Lung microvascular endothelial cell (primary cell): ENCODE data around the gene LOXHD1. TPM values are rescaled to one million over a fixed set of nuclear protein-coding genes. Genes with fewer than 3 reads are reported as not detected.

Experiments used
- DNase-seq, 2 donors: peaks; one replicate each; pipeline versions ENCODE4 v3.0.0 to v3.0.0-alpha.2; 2010; ENCODE audit warnings: low read depth in 2 of 2
- total RNA-seq: library from RNA; depleted of rRNA; stranded (reverse); fragments of >200 nt; gene quantifications from 2 replicates; pipeline ENCODE4 v1.2.1, GENCODE V29; 2014

LOXHD1 gene
- total RNA-seq, 1 donor from 2014 or later: not detected

GRCh38 chr18:46672062-46672970 lies 15.3 kb upstream of the LOXHD1 start:
- DNase-seq: peak; percentile 16 to 30

DNA sequence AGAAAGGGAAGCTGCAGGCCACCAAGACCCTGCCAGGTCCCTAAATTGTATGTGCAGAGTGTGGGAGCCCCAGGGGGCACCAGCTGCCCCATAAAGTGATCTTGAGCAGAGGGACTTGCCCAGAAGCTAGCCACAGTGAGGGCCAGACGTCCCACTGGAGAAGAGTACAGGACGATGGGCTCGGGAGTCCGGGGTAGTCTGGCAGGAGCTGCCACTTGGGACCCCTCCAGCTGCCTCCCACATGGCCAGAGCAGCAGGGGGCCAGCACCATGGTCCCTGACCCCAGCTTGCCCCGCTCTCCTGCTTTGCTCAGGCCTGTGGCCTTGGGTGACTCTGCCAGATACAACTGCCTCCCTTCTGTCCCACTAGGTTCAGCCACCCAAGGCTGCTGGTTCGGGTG lies 11.7 kb upstream of the LOXHD1 start:
- no peak for DNase-seq

- no peak for DNase-seq
These were observed 11.1 kb upstream of the LOXHD1 start for GRCh38 chr18:46668135-46668534.

DNA sequence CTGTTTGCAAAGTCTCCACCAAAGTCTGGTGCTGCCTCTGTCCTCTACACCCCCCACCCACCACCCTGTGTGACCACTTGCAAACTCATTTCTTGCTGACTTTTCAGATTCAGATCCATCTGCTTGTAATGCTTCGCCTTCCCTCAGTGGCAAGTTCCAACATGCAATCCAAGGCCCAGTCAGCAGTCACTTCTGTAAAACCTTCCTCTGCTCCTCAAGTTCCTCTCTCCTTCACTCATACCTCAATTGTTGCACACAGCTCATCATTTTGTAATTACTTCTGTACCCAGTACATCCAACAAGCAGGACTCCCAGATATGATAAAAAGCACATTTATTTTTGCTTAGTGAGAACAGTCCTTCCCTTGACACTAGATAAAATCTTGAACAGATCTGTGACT lies 6.5 kb upstream of the LOXHD1 start:
- DNase-seq: no peak

DNA sequence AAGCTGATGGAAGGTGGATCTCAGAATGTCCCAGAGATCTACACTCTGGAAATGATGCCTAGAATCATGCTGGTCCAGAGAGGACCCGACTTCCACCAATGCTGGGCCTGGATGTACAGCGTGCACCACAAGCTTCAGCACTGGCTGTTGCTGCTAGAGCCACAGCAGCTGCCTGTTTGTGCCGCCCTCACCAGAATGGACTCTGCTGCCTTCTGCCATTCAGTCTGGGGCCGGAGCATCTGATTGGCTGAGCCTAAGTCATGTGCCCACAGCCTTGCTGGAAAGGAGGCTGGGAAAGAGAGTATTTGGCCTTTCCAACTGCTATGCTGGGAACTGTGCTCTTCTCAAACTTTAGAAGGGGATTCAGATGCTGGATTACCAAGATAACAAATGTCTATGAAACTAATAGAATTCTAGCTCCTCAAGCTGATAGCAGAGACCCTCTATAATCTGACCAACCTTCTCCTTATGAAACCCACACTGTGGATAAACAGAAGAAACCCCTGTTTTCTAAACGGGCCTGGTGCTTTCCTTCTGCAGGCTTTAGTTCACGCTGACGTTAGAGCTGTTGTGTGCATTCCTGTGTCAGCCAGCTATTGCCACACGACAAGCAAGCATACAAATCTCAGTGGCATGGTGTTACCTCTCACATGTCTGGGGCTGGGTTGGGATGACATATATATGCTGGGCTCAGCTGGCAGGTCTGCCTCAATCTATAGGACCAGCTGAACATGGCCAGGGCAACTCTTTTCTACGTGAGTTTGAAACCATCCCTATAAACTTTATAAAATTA lies 4.1 kb upstream of the LOXHD1 start:
- peak; percentile 34 to 56 for DNase-seq

DNA sequence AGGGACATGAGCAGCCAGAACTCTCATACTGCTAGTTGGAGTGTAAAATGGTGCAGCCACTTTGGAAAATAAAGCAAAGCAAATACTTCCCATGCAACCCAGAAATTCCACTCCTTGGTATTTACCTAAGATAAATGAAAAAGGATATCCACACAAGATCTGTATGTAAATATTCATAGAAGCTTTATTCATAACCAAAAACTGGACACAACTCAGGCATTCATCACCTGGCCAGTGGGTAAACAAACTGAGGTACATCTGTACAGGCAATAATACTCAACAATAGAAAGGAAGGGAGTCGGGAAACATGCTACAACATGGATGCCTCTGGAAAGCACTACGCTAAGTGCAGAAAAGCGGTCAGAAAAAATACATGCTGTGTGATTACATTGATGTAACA lies 2.5 kb upstream of the LOXHD1 start:
- DNase-seq: no peak

GRCh38 chr18:46656326-46657114 lies 500 bp downstream of the LOXHD1 start:
- DNase-seq: no peak

GRCh38 chr18:46652372-46652771 lies 4.6 kb downstream of the LOXHD1 start:
- DNase-seq: no peak

DNA sequence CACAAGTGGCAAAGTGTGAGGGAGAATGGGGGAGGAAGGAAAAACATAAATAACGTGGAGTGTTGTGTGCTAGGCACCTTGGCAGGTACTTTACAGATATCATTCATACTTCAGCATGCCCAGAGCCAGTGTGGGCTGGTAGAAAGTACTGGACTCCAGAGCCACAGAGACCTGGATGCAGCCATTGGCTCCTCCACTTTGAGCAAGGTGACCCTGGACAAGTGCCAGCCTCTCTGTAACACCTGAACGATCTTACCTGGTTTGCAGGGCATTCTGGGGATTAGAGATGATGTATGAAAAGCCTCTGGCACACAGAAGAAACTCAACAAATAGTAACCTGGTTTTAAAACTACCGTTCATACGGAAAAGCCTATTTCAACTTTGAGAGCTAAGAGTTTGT lies 6.3 kb downstream of the LOXHD1 start:
- DNase-seq: no peak

GRCh38 chr18:46649071-46649862 lies 7.8 kb downstream of the LOXHD1 start:
- no peak for DNase-seq

DNA sequence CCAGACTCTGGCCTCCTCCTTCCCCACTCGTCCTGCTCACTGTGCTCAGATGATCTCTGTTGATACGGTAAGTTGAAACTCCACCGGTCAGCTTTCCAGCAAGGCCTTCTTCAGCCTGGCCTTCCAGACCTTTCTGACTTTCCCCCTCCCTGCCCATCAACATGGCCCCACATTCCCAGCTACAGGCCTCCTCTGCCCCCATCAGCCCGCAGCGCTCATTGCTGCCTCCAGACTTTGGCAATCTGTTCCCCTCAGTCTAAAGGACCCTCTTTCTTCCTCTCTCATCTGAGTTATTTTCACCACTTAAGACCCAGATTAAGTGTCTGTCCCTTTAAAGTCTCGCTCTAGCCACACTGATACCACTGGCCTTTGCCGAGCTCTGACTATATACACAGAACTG lies 10.6 kb downstream of the LOXHD1 start:
- DNase-seq: no peak

DNA sequence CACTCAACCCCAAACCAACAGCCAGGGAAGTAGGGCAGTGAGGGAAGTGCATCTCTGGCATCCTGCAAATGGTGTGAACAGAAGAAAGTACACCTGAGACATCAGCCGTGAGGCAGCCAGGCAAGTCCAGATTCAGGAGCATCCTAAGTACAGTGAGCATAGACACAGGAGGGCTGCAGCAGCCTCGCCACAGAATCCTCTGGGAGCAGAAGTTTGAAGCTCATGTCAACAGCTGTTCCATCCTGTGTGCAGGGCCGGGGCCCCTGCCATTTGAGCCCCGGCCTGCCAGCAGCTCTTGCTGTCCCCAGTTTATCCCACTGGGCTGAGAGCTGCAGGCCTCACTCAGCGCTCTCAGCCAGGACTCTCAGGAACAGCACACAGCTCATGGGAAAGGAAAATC lies 14.5 kb downstream of the LOXHD1 start:
- no peak for DNase-seq

GRCh38 chr18:46641917-46642316 lies 15.1 kb downstream of the LOXHD1 start:
- no peak for DNase-seq

DNA sequence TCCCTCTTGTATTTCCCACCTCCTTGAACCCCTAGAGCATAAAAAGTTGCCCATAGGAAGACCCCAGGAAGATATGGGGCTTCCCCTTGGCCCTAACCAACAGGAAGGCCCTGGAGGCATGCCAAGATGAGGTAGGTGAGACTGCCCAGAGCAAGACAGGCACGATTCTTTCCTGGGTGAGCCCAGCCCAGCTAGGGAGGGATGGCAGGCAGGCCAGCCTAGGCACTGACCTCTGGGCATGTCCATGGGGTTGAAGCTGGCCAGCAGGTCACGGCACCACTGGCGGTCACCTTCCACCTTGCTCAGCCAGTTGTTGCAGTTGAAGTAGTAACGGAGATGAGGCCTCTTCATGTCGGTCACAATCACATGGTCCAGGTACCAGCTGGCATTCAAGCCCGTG lies 17.6 kb downstream of the LOXHD1 start:
- no peak for DNase-seq

DNA sequence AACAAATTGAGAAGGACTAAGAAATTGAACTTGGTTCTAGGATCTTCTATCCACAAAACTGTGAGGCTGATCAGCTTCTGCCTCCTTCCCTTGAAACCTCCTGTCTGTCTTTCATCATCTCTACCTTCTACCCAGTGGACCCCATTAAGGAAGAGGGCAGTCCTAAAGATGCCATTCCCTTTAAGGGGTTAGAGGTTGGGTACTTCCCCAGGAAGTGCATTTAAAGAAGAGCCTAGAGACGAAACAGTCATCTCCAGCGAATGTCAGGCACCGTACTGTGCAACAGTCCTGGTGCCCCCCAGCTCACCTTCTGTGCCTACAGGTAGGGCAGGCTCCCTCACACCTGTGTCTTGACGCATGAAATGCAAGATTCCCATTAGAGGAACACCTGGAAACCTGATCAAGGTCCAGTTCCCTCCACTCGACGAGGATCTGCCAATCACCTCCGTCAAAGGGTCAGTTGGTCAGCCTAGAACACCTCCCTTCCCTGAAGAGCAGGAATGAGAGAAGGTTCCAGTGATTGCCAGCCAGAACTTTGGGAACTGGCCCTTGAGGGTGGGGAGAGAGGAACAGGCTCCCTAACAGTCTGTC lies 20.9 kb downstream of the LOXHD1 start:
- DNase-seq: no peak

- peak in 1 of 2 donors; percentile 12 for DNase-seq
These were observed 24.5 kb downstream of the LOXHD1 start for GRCh38 chr18:46632401-46633071.

DNA sequence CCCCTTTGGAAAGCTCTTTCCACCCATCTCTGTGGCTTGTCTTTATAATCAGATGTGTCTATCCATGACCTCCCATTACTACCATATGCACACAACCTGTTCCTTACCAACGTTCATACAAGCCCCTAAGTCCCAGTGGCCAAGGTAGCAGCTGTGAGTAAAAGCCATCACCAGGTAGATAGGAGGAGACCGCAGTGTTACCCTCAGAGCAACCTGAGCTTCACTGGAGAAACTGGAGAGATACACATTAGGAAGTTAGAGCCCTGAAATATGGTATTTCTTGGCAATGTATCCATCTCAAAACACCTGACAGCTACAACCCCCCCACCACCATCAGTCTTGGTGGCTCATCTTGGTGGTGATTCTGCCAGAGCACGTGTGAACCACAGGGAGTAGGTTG lies 26.0 kb downstream of the LOXHD1 start:
- DNase-seq: no peak

DNA sequence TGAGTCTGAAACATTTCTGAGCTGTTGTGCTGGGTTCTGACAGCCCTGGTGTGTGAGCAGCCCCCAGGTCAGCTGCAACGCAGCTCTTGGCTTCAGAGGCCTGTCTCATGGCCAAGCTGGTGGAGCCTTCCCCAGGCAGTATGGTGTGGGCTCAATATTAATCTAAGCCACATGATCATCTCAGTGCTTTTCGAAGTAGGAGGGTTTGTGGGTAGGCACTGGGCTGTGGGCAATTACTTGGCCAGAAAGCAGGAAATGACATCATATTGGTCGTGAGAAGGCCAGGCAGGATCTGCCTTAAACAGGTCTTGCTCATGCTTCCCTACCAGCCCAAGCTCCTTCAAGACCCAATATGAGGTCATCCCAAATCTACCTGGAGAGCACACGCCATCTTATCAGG lies 26.9 kb downstream of the LOXHD1 start:
- peak in 1 of 2 donors; percentile 8 for DNase-seq

GRCh38 chr18:46629361-46629760 lies 27.7 kb downstream of the LOXHD1 start:
- DNase-seq: no peak

DNA sequence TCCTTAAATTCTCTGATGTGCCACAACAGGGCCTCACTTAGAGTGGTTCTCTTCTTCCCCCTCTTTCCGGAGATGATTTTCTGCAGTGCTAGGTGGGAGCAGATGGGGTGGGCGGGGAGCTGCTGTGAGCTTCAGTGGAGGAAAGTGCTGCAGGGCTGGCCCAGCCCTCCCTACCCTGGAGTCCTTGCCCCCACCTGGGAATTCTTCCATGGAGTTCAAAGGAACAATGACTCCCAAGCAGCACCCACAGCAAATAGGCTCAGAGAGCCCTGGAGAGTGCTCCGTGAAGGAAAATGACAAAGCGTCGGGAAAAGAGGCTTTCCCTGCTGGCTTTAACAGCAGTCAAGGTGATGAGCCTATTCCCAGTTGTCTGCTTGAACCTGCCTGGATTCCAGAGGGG lies 28.8 kb downstream of the LOXHD1 start:
- DNase-seq: no peak
